GM21825 (cell line): ENCODE measurements around the gene IL18RAP.

Experiments
- ATAC-seq: cut with Tn5 transposase; IDR thresholded peaks from one replicate; pipeline ENCODE4 v1.9.1; 2021; ENCODE audit warnings: mild to moderate bottlenecking, moderate library complexity; ENCODE audit not compliant: unreplicated experiment

IL18RAP gene

DNA sequence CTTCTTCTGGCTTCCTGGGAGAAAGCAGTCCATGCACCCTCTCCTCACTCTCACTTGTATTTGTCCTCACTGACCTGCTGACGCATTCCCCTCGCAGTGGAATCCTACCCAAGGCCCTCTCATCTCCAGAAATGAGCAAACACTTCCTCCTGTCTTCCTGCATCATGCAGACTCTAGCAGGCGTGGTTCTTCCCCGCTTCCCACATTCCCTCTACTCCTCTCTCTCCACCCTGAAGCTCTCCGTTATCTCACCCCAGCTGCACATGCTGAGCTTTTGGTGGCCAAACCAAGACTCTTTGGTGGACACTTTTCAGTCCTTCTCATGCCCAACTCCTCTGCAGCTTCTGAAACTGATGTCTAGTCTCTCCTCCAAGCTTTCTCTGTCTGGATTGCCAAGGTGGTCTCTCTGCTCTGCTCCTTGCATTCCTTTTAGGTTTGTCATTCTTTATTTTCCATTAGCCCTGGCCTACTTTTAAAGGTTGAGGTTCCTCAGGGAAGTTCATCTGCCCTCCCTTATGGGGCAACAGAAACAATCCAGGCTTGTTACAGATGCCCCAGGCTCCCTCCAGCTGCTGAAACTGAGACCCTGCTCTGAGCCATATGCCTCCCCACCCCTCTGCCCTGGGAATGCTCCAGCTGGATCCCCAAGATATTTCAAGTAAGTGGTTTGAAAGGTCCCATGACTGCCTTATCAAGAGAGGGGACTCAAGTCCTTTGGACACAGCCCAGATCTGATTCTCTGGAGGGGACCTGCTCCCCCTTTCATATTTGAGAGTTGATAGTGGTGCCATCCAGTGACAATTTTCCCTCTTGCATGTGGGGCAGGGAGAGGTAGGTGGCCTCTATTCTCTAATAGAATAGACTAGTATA is 835 bp upstream of the IL18RAP start:
- no peak for ATAC-seq

DNA sequence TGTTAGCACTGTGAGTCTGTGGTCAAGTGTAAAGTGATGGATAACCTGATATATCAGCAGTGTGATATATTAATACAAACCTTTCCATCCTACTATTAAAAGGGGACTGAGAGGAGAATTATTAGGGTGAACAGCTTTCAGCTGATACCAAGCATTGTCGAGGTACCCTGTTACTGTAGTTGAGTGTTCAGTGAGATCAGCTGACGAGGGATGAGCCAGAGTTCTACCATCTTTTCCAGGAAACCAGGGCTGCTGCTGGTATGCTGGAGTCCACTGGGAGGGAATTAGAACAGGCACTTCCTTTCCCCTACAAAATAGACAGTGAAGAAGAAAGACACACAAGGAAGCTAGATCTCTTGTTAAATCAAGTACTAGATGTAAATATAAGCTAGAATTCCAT is 408 bp downstream of the IL18RAP start:
- no peak for ATAC-seq

DNA sequence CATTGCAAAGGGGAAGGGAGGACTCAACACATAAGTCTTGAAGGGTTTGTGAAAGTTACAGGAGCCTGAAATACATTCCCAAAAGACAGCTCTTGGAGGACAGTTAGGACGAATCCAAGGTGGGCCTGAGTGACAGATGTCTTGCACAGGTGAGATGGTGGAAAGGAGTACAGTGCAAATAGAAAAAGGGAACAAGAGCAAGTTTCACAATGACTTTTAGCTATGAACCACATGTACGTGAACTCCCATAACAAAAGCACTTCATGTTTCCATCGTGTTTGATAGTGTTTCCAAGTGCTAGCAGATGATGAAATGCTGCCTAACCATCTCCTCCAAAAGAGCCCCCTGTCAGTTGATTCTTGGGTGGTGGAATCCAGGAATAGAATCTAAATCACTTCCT is 1.8 kb downstream of the IL18RAP start:
- ATAC-seq = peak; percentile 83

DNA sequence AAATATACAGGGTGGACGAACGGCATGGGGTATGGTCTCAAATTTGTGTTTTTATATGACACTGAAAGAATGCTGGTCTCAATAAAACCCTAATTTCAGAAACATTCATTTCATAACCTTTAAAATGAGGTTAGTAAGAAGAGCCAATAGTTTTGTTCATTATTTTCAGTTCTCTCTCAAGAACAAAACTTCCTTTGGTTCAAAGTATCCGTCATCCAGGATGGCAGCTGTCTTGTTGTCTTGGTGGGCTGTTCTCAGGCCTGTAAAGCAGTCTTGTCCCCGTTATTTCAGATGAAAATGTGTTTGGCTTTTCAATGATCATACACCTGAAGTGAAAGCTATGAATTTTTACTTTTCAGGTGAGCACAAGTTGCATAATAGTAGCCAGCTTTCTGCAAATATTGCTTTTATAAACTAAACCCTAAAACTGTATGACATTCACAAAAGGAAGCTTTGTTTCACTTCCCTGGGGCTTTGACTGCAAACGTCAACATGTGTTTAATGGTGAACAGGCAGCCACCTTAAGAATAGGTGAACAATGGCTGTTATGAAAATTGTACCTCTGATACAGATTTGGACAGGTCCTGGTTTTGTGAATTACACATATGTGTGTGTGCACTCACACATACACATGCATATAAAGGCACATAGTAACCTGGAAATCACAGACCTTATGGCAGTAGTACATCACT is 2.6 kb downstream of the IL18RAP start:
- ATAC-seq = no peak

DNA sequence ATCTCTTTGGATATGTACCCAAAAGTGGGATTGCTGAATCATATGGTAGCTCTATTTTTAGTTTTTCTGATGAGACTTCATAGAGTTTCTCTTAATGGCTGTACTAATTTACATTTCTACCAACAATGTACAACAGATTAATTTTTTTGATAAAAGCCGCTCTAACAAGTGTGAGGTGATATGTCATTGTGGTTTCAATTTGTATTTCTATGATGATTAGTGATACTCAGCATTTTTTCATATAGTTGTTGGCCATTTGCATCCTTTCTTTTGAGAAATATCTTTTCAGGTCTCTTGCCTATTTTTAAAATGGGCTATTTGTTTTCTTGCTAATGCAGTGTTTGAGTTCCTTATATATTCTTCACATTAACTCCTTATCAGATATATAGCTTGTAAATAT is 4.3 kb downstream of the IL18RAP start:
- ATAC-seq = no peak

DNA sequence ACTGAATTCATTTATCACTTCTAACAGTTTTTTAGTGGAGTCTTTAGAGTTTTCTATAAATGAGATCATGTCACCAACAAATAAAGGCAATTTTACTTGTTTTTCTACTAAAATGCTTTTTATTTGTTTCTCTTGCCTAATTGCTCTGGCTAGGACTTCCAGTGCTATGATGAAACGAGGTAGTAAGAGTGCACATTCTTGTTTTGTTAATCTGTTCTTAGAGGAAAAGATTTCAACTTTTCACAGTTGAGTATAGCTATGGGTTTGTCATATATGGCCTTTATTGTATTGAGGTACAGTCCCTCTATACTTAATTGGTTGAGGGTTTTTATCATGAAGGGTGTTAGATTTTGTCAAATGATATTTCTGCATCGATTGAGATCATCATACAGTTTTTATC is 5.6 kb downstream of the IL18RAP start:
- ATAC-seq = no peak

DNA sequence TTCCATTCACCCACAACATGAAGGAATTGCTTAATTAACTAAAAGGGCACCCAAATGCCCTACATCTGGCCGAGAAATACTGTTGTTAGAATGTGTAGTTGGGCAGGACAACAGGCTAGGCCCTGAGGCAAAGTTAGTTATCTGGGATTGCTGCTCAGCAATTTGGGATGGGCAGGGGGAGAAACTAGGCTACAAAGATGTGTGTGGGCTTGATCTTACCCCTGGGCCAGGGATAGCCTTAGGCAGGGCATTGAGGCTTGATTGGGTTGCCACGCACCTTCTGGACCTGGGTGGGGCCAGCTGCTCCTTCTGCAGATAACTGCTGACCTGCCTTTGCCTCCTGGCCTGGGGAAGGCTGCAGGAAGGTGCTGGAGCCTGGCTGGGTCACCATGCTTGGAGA is 9.4 kb downstream of the IL18RAP start:
- ATAC-seq = no peak

DNA sequence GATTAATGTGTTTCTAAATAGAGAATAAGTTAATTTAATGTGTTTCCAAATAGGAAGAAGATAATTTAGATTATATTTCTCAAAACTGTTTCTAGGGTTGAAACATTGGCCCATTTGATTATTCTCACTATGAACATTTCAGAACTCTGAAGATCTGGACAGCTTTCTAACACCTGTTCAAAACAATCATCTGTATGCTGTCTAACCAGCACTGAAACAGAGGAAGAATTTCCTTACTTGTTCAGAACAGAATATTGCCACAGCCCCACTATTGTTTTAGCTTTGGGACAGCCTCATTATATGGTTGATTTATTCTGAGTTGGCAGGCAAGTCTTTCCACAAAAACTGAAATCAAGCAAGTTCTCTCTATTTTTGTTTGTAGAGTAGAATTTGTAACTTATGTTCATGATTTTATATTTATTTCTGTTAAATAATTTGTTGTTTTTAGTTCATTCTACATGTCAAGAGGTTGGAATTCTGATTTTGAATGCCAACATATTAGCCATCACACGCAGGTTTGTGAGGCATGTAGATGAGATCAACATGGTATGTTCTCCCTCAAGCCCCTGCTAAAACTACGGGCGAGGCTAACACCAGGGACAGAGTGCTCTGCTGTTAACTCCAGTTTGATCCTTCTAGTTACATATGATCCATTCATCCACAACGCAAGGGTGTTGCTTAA is 11.2 kb downstream of the IL18RAP start:
- no peak for ATAC-seq

DNA sequence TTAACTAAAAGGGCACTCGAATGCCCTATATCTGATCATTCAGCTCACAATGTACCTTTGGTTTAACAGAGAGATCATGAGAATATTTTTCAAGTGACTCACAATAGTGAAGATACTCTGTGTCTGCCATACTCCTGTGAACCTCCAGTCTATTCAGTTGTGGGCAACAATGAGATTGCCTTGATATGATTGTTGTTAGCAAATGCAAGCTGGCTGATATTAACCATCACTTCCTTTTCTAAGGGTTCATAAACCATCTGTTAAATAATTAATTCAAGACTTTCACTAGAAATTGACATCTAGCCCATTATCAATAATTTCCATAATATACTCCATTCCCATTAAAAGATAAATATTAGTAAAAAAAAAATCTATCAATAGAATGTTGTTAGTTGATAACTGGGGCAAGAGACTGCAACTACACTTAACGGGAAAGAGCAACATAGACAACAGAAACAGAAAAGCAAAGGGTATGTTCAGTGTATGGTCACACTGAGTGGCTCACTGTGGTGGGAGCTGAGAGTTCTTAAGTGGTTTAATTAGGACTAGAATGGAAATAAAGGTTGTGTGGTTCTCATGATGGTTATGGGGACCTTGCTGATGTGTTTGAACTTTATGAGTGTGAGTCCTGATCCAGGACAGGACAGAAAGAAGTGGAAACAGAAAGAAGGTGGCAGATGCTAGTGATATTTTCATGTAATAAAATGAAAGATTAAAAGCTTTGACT is 11.9 kb downstream of the IL18RAP start:
- ATAC-seq = peak; percentile 52

DNA sequence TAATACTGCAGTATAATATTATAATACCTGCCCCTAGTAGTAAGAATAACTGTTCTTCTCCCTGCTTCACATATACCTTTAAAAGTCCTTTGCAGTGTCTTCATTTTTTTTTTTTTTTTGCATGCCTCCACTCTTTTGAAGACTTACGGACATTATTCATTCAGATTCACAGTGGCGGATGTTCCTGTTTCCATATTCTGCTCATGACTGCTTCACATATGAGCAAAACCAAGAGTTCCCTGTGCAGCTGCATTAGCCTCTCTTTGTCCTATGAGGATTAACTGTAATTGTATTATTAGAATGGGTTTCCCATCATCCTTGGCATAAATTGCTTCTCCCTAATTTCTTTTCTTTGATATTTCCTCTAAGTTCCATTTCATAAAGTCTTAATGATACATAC is 12.8 kb downstream of the IL18RAP start:
- ATAC-seq = no peak

DNA sequence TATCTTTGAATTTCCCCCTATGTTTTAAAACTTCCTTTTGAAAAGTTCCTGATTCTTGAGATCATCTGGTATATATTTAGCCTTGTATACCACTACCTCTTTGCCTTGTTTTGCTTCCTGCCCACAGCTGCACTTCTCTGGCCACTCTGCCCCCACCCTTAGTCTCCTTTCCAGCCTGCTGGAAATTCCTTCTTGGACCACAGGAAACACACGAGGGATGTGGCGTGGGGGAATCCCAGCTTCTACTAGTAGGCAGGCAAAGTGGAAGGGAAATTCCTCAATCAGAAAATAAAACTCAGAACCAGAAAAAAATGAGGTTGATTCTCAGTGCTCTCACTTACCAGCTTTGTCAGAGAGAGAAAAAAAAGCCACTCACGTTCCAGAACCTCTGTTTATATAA is 13.4 kb downstream of the IL18RAP start:
- ATAC-seq = no peak

DNA sequence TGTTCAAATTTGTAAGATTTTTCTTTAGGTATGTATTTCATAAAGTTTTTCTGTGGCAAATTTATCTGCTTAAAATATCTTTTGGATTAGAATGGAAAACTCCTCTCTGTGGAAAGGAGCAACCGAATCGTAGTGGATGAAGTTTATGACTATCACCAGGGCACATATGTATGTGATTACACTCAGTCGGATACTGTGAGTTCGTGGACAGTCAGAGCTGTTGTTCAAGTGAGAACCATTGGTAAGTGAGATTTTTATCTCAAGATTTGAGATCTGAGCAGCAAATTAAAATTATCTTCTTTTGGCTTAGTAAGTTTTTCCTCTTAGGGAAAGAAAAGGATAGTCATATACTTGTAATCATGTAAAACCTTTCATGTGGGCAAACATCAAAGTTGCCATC is 14.2 kb downstream of the IL18RAP start:
- no peak for ATAC-seq

DNA sequence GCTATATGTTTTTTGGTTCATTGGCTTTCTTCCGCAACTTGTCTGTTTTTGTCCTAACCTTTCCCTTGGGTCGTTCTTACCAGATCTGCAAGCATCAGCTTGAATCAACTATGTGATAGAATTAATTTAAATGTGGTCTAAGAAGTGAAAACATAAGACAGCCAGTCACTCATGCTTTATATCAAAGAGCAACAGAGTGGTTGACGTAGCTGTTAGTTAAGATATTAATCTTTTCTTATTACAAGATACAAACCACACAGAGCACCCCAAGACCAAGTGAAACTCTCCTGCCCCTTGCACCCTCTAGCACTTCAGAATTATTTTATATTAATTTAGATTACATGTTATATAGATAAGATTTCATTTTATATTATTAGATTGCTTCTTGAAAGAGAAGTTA is 15.2 kb downstream of the IL18RAP start:
- no peak for ATAC-seq

DNA sequence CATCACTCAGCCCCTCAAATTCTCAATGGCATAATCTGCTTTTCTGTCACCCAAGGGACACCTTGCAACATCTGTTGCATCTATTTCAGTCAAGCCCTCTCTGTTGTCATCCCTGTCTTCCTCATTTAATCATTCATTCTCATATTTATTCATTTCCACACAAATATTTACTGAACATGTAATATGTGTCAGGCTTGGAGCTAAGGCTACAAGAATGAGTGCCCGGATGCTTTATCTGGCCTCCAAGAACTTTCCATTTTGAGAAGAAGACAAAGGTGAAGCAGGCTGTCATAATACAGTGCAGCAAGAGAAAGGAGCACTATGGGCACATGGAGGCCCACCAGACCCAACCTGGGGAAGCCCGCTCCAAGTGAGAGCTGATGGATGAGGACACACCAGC is 15.6 kb downstream of the IL18RAP start:
- no peak for ATAC-seq

DNA sequence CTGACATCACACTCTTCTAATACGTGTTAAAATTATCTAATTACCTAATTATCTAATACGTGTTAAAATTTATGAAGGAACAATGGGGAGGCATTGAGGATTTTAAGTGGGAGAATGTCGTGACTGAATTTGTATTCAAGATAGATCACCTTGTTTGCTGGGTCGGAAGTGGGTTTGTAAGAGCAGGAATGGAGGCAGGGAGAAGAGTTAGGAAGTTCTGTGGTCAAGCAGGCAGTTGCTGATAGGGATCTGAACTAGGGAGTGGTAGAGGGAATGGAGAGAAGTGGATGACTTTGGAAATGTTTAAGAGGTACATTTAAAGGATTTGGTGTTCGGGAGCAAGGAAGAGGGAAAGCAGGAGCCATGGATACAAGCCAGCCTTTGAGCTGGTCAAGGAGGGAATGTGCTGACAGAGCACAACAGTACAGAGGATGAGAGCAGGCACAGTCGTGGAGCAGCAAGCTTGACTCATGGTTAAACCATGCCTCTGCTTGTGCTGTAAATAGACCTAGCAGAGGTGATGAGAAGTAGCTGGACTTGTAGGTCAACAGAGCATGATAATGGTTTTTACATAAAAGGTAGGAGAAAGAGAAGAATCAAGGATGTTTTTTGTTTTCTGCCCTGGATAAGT is 16.2 kb downstream of the IL18RAP start:
- no peak for ATAC-seq

DNA sequence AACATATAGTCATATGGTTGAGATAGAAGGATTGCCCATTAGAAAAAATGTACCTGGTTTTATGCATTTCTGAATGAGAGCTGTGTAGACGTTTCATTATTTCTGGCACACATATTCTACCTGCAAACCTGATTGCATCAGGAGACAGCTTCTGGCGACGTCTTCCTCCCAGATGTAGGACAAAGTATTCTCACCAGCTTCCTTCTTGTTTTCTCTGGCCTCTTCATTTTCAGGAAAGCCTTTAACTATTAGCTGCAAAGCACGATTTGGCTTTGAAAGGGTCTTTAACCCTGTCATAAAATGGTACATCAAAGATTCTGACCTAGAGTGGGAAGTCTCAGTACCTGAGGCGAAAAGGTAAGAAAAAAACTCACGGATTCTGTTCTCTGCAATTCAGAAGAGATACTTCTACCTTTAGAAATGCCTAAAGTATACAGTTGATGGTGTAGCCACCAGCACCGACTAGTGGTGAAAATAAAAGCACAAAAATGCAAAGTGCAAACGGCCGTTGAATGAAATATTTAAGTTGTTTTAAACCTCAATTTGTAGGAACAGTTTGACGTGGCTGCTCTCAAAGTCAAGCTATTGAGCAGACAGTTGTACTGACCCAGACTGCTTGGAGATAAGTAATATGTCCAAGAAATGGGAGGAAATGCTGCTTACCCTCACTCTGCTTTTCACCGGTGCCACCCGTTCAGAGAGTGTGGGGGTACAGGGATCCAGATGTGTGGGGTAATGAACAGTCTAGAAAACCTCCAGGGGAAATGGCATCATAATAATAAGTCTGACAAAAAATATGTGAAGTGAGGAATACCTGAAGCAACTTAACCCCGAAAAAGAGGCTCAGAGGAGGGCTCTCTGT is 20.2 kb downstream of the IL18RAP start:
- ATAC-seq = no peak

DNA sequence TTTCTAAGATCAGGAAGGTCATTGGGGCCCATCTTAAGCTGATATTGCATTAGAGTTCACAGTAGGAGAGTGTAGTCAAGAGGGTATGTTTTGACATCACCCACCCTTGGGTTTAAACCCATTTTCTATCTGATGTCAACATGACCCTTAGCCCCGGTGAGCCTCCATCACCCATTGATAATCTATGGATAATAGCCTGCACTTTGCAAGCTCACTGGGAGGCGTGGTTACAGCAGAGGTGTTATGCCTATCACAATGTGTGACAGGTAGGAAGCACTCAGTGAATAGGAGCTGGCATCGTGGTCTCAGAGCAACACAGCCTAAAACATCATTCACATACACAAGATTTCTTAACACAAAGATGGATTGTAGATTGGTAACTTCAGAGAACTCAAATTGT is 21.3 kb downstream of the IL18RAP start:
- no peak for ATAC-seq

DNA sequence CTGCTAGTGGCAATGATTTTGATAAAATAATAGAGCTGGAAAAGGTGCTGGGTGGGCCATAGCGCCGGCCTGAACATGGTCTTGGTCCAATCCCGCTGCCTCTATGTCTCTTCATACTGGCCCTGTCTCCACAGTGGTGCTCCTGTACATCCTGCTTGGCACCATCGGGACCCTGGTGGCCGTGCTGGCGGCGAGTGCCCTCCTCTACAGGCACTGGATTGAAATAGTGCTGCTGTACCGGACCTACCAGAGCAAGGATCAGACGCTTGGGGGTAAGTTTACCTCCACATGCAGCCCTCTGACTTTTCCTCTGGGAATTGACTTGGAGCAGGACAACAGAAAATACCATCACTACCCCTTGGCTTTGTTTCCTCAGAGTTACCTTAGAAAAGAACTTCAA is 24.0 kb downstream of the IL18RAP start:
- ATAC-seq = no peak

DNA sequence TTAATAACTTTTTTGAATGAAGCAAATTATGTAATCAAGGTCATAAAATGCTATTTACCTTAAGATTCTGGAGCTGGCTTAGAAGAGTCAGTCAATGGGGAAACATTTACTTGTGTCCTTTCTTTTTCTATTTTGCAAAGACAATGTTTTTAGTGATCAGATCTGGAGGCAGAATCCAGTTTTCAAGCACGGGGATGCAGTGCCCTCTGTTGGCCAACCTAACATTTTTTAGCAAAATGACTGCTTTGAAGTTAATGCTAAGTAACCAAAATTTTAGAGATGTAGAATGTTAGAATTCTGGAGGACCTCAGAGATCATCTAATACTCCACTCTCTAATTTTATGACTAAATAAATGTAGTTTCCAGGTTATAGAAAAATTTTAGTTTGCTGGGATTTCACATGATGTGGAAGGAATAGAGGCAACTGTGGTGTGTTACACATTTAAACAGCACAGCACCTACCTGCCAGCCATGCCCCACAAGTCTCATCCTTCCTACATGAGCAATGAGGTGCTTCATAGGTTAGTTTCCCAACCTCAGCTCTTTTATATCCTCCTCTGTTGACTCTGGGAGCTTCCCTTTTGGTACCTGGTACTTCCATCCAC is 26.5 kb downstream of the IL18RAP start:
- no peak for ATAC-seq
